ENCODE measurements around the gene MMP17. TPM values are rescaled to one million over a fixed set of nuclear protein-coding genes. Genes with fewer than 3 reads are reported as not detected.

Gene MMP17
- total RNA-seq: 1 to 10 TPM in 3 of 5 donors, under 1 TPM in 2; 0.58 to 2.7 (median 1.2) TPM
- total RNA-seq (2013): 0.55 TPM
- total RNA-seq: 0 to 0.68 (median 0.17) reads per million in 29 experiments

GRCh38 chr12:131827961-131828534, at the start of gene MMP17:
MMP17 (plus strand) TSS chr12:131828393; CDS start chr12:131828495, 102 bp downstream.
- ChIA-PET CTCF (no interaction called here), POLR2A (no interaction called here)
- Mint-ChIP-seq H3K9me3 (no peaks in the 10 kb centered on the region), H3K27me3 (peaks cover 35 to 57% of the 10 kb centered on the region in 2 donors), H3K4me3 (peak within 1 kb of the TSS; percentile 57 to 73 (median 68)), H3K27ac (no peak within 1 kb of the TSS), H3K36me3 (no peaks in the 10 kb centered on the region), H3K4me1 (peaks cover 10 to 24% (median 13%) of the 10 kb centered on the region in 3 donors)
- DNase-seq (peak in 11 of 35 experiments; percentile 8 to 57 (median 27)), ATAC-seq (replicated peaks in 1 of 4) (peak; percentile 35 to 79 (median 50))
- peaks cover 0 to 76% of the 10 kb centered on the region in 2 experiments for H3K27me3 ChIP-seq (replicated peaks in 1 of 2; ENCODE audit: control insufficient read depth in 2 of 2, extremely low read depth in 1 of 2, insufficient read depth in 2 of 2, low read length in 1 of 2)
- WGBS (ENCODE audit: insufficient coverage): 1% methylated on average over 79 of the region's 86 CpGs
- H3K27ac ChIP-seq (ENCODE audit: low read length): no peak within 1 kb of the TSS
- H3K4me3 ChIP-seq (ENCODE audit: control insufficient read depth in 1 of 2, extremely low read depth in 1 of 2, low read length in 1 of 2): peak within 1 kb of the TSS in 1 of 2 donors; percentile 39
- H3K36me3 ChIP-seq (ENCODE audit: control insufficient read depth in 2 of 2, extremely low read depth in 1 of 2, insufficient read depth in 1 of 2, low read length in 1 of 2): no peaks in the 10 kb centered on the region
- H3K4me1 ChIP-seq (ENCODE audit: control insufficient read depth in 1 of 2, extremely low read depth in 1 of 2, insufficient read depth in 2 of 2, low read length in 2 of 2): peaks cover 11 to 31% of the 10 kb centered on the region in 2 experiments
- no peaks in the 10 kb centered on the region for H3K9me3 ChIP-seq

GRCh38 chr12:131779027-131779426, 49.2 kb upstream of the MMP17 start:
- no peaks in the 10 kb centered on the region for H3K27me3 Mint-ChIP-seq
- 95% methylated on average over 17 of the region's 23 CpGs for WGBS (ENCODE audit: insufficient coverage)
- no peaks in the 10 kb centered on the region for H3K27me3 ChIP-seq (replicated peaks in 1 of 2; ENCODE audit: control insufficient read depth in 2 of 2, extremely low read depth in 1 of 2, insufficient read depth in 2 of 2, low read length in 1 of 2)
- H3K9me3 ChIP-seq: no peaks in the 10 kb centered on the region
- peaks cover 31% of the 10 kb centered on the region for H3K36me3 Mint-ChIP-seq
- DNase-seq (no peak), ATAC-seq (replicated peaks in 1 of 4) (no peak)
- ChIA-PET POLR2A (no interaction called here), CTCF (no interaction called here)
- H3K9me3 Mint-ChIP-seq: no peaks in the 10 kb centered on the region
- no peak overlapping the region for H3K27ac Mint-ChIP-seq
- peaks cover 11 to 61% of the 10 kb centered on the region in 2 donors for H3K36me3 ChIP-seq (ENCODE audit: control insufficient read depth in 2 of 2, extremely low read depth in 1 of 2, insufficient read depth in 1 of 2, low read length in 1 of 2)
- H3K4me1 ChIP-seq (ENCODE audit: control insufficient read depth in 1 of 2, extremely low read depth in 1 of 2, insufficient read depth in 2 of 2, low read length in 2 of 2): peaks cover 0 to 10% of the 10 kb centered on the region in 2 experiments
- H3K4me3 ChIP-seq (ENCODE audit: control insufficient read depth in 1 of 2, extremely low read depth in 1 of 2, low read length in 1 of 2): no peak overlapping the region
- H3K4me1 Mint-ChIP-seq: peaks cover under 1 to 22% (median 13%) of the 10 kb centered on the region in 3 donors
- no peak overlapping the region for H3K4me3 Mint-ChIP-seq
- no peak overlapping the region for H3K27ac ChIP-seq (ENCODE audit: low read length)

GRCh38 chr12:131782061-131782460, 46.1 kb upstream of the MMP17 start:
- Mint-ChIP-seq H3K27ac (no peak overlapping the region), H3K9me3 (no peaks in the 10 kb centered on the region), H3K36me3 (peaks cover 44% of the 10 kb centered on the region), H3K4me1 (no peaks in the 10 kb centered on the region), H3K27me3 (no peaks in the 10 kb centered on the region), H3K4me3 (no peak overlapping the region)
- WGBS (ENCODE audit: insufficient coverage): no CpG with 5 or more reads among the region's 2 CpGs
- Histone ChIP-seq H3K27me3 (replicated peaks in 1 of 2; ENCODE audit: control insufficient read depth in 2 of 2, extremely low read depth in 1 of 2, insufficient read depth in 2 of 2, low read length in 1 of 2) (no peaks in the 10 kb centered on the region), H3K4me3 (ENCODE audit: control insufficient read depth in 1 of 2, extremely low read depth in 1 of 2, low read length in 1 of 2) (no peak overlapping the region), H3K4me1 (ENCODE audit: control insufficient read depth in 1 of 2, extremely low read depth in 1 of 2, insufficient read depth in 2 of 2, low read length in 2 of 2) (no peaks in the 10 kb centered on the region), H3K36me3 (ENCODE audit: control insufficient read depth in 2 of 2, extremely low read depth in 1 of 2, insufficient read depth in 1 of 2, low read length in 1 of 2) (peaks cover 23 to 61% of the 10 kb centered on the region in 2 donors), H3K9me3 (no peaks in the 10 kb centered on the region), H3K27ac (ENCODE audit: low read length) (no peak overlapping the region)
- ChIA-PET CTCF (no interaction called here), POLR2A (no interaction called here)
- ATAC-seq (replicated peaks in 1 of 4): no peak
- DNase-seq: no peak

- H3K36me3 ChIP-seq (ENCODE audit: control insufficient read depth in 2 of 2, extremely low read depth in 1 of 2, insufficient read depth in 1 of 2, low read length in 1 of 2): peaks cover 28 to 66% of the 10 kb centered on the region in 2 donors
- no peak overlapping the region for H3K4me3 ChIP-seq (ENCODE audit: control insufficient read depth in 1 of 2, extremely low read depth in 1 of 2, low read length in 1 of 2)
- Mint-ChIP-seq H3K9me3 (no peaks in the 10 kb centered on the region), H3K36me3 (peaks cover 41% of the 10 kb centered on the region), H3K4me3 (no peak overlapping the region), H3K4me1 (no peaks in the 10 kb centered on the region), H3K27me3 (no peaks in the 10 kb centered on the region), H3K27ac (no peak overlapping the region)
- no peaks in the 10 kb centered on the region for H3K4me1 ChIP-seq (ENCODE audit: control insufficient read depth in 1 of 2, extremely low read depth in 1 of 2, insufficient read depth in 2 of 2, low read length in 2 of 2)
- CTCF ChIA-PET: interaction anchor here in 1 of 2 donors (0.8 kb wide), 1 partner anchor 55 kb away, joined by 5 read pairs; no protein-coding TSS in a partner anchor
- H3K27me3 ChIP-seq (replicated peaks in 1 of 2; ENCODE audit: control insufficient read depth in 2 of 2, extremely low read depth in 1 of 2, insufficient read depth in 2 of 2, low read length in 1 of 2): no peaks in the 10 kb centered on the region
- no peaks in the 10 kb centered on the region for H3K9me3 ChIP-seq
- 79% methylated on average over 8 of the region's 10 CpGs for WGBS (ENCODE audit: insufficient coverage)
- no peak for ATAC-seq (replicated peaks in 1 of 4)
- H3K27ac ChIP-seq (ENCODE audit: low read length): no peak overlapping the region
- POLR2A ChIA-PET: interaction anchor here in 1 of 2 donors (0.5 kb wide), 1 partner anchor 1627 kb away, joined by 3 read pairs; no protein-coding TSS in a partner anchor
- no peak for DNase-seq
These were observed 44.2 kb upstream of the MMP17 start for GRCh38 chr12:131783915-131784541.

GRCh38 chr12:131784909-131785762, 43.1 kb upstream of the MMP17 start:
- no peaks in the 10 kb centered on the region for H3K27me3 ChIP-seq (replicated peaks in 1 of 2; ENCODE audit: control insufficient read depth in 2 of 2, extremely low read depth in 1 of 2, insufficient read depth in 2 of 2, low read length in 1 of 2)
- ChIA-PET POLR2A (no interaction called here), CTCF (interaction anchor here in 1 of 2 donors (0.8 kb wide), 1 partner anchor 56 kb away, joined by 5 read pairs; no protein-coding TSS in a partner anchor)
- Mint-ChIP-seq H3K9me3 (no peaks in the 10 kb centered on the region), H3K4me3 (no peak overlapping the region), H3K4me1 (no peaks in the 10 kb centered on the region), H3K27ac (no peak overlapping the region), H3K27me3 (no peaks in the 10 kb centered on the region), H3K36me3 (peaks cover 47% of the 10 kb centered on the region)
- no peak overlapping the region for H3K4me3 ChIP-seq (ENCODE audit: control insufficient read depth in 1 of 2, extremely low read depth in 1 of 2, low read length in 1 of 2)
- no peak for ATAC-seq (replicated peaks in 1 of 4)
- H3K9me3 ChIP-seq: no peaks in the 10 kb centered on the region
- DNase-seq: no peak
- 95% methylated on average over 23 of the region's 30 CpGs for WGBS (ENCODE audit: insufficient coverage)
- peaks cover 33 to 67% of the 10 kb centered on the region in 2 donors for H3K36me3 ChIP-seq (ENCODE audit: control insufficient read depth in 2 of 2, extremely low read depth in 1 of 2, insufficient read depth in 1 of 2, low read length in 1 of 2)
- H3K27ac ChIP-seq (ENCODE audit: low read length): no peak overlapping the region
- no peaks in the 10 kb centered on the region for H3K4me1 ChIP-seq (ENCODE audit: control insufficient read depth in 1 of 2, extremely low read depth in 1 of 2, insufficient read depth in 2 of 2, low read length in 2 of 2)

DNA sequence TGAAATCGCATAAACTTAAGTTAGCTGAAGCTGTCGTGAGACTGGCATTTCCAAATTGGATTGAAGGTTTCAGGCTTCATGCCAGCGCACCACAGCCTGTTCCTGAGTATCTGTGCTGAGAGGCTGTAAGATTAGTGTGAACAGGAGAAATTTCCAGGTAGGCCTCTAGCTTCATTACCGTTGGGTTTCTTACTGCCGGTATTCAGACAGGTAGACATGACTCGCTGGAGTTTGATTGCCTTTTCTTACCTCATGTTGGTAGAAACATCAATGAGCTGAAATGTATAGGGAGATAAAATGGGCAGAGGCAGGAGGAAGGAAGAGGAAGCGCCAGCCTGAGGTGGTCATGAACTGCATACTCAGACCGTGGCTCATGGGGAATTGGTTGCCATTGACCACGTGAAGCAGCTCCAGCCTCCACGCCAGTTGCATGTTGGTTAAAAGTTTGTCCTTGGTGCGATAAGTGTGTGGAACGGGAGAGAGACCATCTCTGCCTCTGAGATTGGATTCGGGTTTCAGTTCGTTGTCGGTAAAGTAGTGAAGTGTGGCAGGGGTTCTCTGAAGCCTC, 42.3 kb upstream of the MMP17 start:
- no peaks in the 10 kb centered on the region for H3K4me1 ChIP-seq (ENCODE audit: control insufficient read depth in 1 of 2, extremely low read depth in 1 of 2, insufficient read depth in 2 of 2, low read length in 2 of 2)
- no peaks in the 10 kb centered on the region for H3K9me3 ChIP-seq
- no peaks in the 10 kb centered on the region for H3K4me1 Mint-ChIP-seq
- H3K4me3 ChIP-seq (ENCODE audit: control insufficient read depth in 1 of 2, extremely low read depth in 1 of 2, low read length in 1 of 2): no peak overlapping the region
- no peak overlapping the region for H3K27ac Mint-ChIP-seq
- no peak for DNase-seq
- POLR2A ChIA-PET: no interaction called here
- H3K4me3 Mint-ChIP-seq: no peak overlapping the region
- H3K9me3 Mint-ChIP-seq: no peaks in the 10 kb centered on the region
- CTCF ChIA-PET: no interaction called here
- H3K36me3 Mint-ChIP-seq: peaks cover 50% of the 10 kb centered on the region
- H3K27ac ChIP-seq (ENCODE audit: low read length): no peak overlapping the region
- ATAC-seq (replicated peaks in 1 of 4): no peak
- H3K27me3 Mint-ChIP-seq: no peaks in the 10 kb centered on the region
- 96% methylated on average over 15 of the region's 15 CpGs for WGBS (ENCODE audit: insufficient coverage)
- no peaks in the 10 kb centered on the region for H3K27me3 ChIP-seq (replicated peaks in 1 of 2; ENCODE audit: control insufficient read depth in 2 of 2, extremely low read depth in 1 of 2, insufficient read depth in 2 of 2, low read length in 1 of 2)
- H3K36me3 ChIP-seq (ENCODE audit: control insufficient read depth in 2 of 2, extremely low read depth in 1 of 2, insufficient read depth in 1 of 2, low read length in 1 of 2): peaks cover 34 to 66% of the 10 kb centered on the region in 2 donors

All from T-cell (primary cell).